Testis (tissue), 2 donors: ENCODE measurements around the gene PPP2R2D.

Source experiments
- CTCF ChIP-seq, 3 experiments: fragments of 450-650 bp in 2 of 3; fragments of 200-600 bp in 1 of 3; sonication (generic) in 1 of 3; IDR thresholded peaks; one replicate each; pipeline ENCODE4 v1.5.1; 2016 to 2019; ENCODE audit warnings: antibody characterized with exemption in 3 of 3, mild to moderate bottlenecking in 2 of 3, moderate library complexity in 1 of 3
- POLR2A ChIP-seq: fragments of 450-650 bp; IDR thresholded peaks from one replicate; pipeline ENCODE4 v1.6.1; 2017; ENCODE audit warnings: antibody characterized with exemption, mild to moderate bottlenecking, moderate library complexity

- TF ChIP-seq CTCF (IDR thresholded peaks at IDR 0.05): no peak
- TF ChIP-seq POLR2A: no peak
Measured at GRCh38 chr10:131930150-131930549, 29.3 kb downstream of the PPP2R2D start.
